Stimulated activated CD8-positive, alpha-beta memory T cell treated with anti-CD3 and anti-CD28 coated beads, Interleukin-15, amount 100 ng/mL, for 4 hours (primary cell): Measurements from ENCODE around the gene CUL1.

Experiments used
- DNase-seq, 2 donors: peaks; one replicate each; pipeline ENCODE4 v3.0.0-alpha.2; 2020; ENCODE audit warnings: low read depth in 2 of 2

Gene CUL1

GRCh38 chr7:148698397-148699023, at the start of gene CUL1:
Gene CUL1 (plus strand): TSS chr7:148698903. CDS start chr7:148730123, 31,220 bp downstream.
- peak; percentile 76 to 79 for DNase-seq

DNA sequence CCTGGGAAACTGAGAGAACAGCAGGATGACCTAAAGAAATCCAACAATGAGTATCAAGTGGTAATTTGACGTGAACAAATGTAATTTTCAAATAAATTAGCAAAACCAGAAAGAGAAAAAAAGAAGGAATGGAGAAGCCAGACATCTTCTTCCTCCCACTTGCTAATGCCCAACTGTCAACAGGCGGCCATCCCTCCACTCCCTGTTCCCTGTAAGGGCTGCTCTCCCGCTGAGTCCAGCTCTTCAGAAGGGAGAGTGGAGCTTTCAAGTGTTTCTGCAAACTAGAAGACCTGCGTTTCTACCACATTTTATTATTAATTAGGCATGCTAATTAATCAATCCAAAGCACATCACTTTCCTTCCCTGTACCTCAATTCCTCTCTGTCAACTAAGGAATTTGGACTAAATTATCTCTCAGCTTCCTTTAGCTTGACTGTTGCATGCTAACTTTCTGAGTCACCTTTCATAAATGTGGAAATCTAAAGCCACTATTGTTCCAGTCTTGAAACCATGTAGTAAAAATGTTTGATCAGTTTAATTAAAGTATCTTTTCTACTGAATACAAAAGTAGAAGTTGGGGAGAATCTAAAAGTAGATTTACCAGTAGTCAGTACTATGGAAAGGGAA, 48.4 kb upstream of the CUL1 start:
- no peak for DNase-seq

DNA sequence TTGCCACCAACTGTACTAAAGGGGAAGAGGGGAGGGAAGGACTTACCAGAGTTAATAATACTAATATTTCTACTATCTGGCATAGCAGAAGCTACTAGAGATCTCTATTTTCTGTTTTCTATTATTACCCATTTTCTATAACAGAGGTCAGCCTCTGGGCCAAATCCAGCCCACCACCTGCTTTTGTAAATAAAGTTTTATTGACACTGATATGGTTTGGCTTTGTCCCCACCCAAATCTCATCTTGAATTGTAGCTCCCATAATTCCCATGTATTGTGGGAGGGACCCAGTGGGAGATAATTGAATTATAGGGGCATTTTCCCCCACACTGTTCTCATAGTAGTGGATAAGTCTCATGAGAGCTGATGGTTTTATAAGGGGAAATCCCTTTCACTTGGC, 45.9 kb upstream of the CUL1 start:
- DNase-seq, result no peak

GRCh38 chr7:148657929-148658328, 40.8 kb upstream of the CUL1 start:
- DNase-seq, result no peak

GRCh38 chr7:148661471-148661870, 37.2 kb upstream of the CUL1 start:
- no peak for DNase-seq

DNA sequence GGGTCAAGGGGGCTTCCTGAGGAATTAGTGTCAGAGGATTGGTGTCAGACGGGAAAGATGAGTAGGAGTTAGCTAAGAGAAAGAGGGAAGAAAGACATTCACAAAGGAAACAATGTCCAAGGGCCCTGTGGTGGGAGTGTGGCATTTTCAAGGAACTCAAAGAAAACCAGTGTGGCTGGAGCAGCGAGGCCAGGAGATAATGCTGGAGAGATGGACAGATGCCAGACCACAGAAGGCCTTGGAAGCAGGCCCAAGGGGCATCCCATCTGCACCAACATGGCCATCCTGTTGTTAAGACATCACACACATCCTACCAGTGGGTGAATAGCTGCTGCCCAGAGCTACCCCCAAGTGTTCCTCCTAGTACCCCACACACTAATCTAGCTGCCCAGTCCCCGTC, 36.1 kb upstream of the CUL1 start:
- DNase-seq, result no peak

GRCh38 chr7:148664324-148664723, 34.4 kb upstream of the CUL1 start:
- no peak for DNase-seq

- no peak for DNase-seq
Observed at GRCh38 chr7:148665221-148665620, 33.5 kb upstream of the CUL1 start.

DNA sequence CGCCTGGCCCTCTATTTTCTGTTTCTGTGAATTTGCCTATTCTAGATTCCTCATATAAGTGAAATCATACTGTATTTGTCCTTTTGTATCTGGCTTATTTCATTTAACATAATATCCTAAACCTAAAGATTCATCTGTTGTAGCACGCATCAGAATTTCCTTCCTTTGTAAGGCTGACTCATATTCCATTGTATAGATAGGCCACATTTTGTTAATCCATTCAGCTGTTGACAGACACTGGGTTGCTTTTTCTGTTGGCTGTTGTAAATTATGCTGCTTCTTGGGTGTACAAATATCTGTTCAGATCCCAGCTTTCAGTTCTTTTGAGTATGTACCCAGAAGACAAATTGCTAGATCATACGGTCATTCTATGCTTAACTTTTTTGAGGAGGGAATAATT, 28.8 kb upstream of the CUL1 start:
- no peak for DNase-seq

DNA sequence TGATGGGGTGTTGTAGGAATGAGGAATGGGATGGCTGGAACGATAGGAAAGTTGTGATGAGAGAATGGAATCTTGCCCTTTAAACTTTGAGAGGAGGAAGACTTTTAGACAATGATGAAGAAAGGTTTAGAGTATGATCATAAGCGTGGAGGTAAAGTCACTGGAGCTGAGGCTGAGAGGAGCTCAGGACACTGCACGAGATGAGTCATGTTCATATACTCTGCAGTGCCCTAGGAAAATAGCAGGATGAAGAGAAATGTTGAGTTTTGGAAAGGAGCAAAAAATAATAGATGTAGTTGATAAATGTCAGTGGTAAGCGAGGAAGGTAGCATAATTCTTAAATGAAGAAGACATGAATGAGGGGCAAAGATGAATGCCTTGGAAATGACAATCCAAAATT, 28.3 kb upstream of the CUL1 start:
- no peak for DNase-seq

- no peak for DNase-seq
Observed at GRCh38 chr7:148670807-148671206, 27.9 kb upstream of the CUL1 start.

DNA sequence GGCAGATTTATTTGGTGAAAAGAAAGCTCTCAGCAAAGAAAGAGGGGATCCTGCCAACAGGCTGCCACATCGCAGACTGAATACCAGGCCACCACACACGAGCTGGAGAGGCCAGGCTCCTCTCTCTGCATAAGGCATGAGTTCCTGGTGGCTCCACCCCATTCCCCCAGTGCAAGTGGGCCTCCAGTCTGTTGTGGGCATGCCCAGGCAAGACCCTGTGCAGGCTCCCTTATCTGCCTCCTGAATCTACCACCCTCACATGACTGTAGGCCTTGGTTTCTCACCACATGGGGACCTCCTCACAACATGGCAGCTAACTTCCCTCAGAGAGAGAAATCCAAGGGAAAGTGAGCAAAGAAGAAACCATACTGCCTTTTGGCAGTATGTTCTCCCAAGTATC, 26.7 kb upstream of the CUL1 start:
- no peak for DNase-seq

DNA sequence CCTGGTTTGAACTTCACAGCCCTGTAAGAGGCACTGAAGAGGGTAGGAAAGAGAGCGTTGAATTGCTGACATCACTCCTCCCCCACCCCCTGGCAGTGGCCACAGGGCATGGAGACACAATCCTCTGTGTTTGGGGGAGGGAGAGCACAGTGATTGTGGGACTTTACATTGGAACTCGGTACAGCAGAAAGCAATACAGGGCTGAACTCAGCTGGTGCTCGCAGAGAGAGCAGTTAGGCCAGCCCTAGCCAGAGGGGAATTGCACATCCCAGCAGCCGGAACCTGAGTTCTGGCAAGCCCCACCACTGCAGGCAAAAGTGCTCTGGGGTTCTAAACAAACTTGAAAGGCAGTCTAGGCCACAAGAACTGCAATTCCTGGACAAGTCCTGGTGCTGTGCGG, 24.0 kb upstream of the CUL1 start:
- no peak for DNase-seq

GRCh38 chr7:148676291-148676690, 22.4 kb upstream of the CUL1 start:
- no peak for DNase-seq

- no peak for DNase-seq
Observed at GRCh38 chr7:148681821-148682220, 16.9 kb upstream of the CUL1 start.

- no peak for DNase-seq
Observed at GRCh38 chr7:148684289-148684830, 14.3 kb upstream of the CUL1 start.

DNA sequence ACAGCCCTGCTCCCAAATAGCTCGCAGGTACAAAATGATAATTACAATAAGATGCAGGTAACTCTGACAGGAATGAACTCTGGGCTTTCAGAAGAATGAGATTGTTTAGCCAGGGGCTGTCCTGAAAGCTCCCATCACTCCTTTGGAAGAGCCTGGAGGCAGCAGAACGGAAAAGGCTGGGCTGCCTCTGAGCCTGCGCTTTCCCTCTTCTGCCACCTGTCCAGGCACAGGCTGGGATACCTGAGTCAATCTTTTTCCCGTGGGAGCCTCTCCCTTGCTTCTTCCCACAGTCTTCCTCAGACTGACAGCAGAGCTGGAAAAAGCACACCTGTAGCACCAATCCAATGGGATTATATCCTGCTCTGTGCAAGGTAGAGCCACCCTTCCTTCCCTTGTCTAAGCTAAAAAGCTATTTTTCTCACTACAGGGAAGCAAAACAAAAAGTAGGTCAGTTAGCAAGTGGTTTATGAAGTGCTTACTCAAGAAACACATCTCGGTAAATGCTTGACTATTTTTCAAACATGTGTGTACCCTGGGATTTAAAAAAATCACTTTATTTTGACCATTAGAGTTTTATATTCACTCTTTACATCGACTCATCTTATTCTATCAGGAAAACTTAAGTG, 12.3 kb upstream of the CUL1 start:
- DNase-seq, result no peak

GRCh38 chr7:148687555-148687954, 11.1 kb upstream of the CUL1 start:
- no peak for DNase-seq

DNA sequence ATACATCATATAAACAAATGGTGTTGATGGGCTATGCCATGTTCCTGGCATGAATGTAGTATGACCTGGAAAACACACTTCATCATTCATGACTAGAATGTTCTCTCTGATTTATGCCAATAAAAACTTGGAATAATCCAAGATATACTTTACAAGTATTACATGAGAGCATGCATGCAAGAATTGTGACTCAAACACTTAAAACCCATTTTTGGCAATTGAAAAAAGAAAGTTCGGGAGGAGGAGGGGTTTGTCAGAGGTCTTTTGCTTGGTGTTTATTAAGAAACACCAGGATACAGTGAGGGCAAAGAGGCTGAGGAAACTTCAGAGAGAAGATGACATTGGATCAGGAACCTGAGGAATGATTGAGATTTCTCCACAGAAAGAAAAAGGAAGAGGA, 10.2 kb upstream of the CUL1 start:
- no peak for DNase-seq

DNA sequence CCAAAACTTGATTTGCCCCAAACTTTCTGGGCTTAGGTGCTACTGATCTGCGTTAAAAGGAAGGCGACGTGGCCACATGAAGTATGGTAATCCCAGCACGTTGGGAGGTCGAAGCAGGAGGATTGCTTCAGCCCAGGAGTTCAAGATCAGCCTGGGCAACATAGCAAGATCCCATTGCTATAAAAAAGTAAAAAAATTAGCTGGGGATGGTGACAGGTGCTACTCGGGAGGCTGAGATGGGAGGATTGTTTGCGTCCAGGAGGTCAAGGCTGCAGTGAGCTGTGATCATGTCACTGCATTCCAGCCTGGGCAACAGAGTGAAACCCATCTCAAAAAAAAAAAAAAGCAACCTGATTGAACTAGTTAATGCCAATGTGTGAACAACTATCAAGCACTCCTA, 5.1 kb upstream of the CUL1 start:
- no peak for DNase-seq

DNA sequence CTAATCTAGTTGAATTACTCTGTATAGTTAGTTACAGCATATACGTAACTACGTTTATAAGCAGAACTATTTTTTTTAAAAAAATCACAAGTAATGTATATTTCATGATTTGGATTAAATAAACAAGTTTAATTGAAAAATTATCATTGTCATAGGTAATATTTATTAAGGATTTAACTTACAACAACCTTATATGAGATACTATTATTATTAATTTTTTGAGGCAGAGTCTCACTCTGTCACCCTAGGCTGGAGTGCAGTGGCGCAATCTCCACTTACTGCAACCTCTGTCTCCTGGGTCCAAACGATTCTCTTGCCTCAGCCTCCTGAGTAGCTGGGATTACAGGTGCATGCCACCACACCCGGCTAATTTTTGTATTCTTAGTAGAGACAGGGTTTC, 4.1 kb upstream of the CUL1 start:
- no peak for DNase-seq

GRCh38 chr7:148695953-148696352, 2.8 kb upstream of the CUL1 start:
- DNase-seq, result no peak

GRCh38 chr7:148696787-148697186, 1.9 kb upstream of the CUL1 start:
- DNase-seq, result no peak
